ENCODE measurements around the gene KLRC4.

DNA sequence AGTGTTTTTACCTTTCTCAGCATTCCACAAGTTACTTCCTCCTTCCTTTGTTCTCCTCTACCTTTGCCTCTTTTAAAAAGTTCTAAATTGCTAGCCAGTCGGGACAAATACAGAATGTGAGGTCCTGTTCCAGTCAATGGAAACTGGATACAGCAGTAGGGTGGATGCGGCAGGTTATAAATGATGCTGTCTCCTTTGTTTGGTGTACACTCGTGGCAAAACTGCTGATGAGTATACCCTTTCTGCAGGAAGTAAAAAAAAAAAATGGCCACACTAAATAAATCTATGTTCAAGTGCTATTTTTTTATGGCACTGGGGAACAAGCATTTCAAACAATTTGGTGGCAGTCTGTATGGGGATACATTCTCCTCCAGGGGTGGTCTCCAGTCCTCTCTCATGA lies 47.2 kb downstream of the KLRC4 start:
- TF ChIP-seq POLR2AphosphoS5 (IDR thresholded peaks at IDR 0.05; ENCODE audit: insufficient read depth in 1 of 2, low read depth in 1 of 2) (peak in 1 of 2 donors; percentile 13), POLR2A (IDR thresholded peaks at IDR 0.05) (no peak)
- TF ChIP-seq, protein P1, sequence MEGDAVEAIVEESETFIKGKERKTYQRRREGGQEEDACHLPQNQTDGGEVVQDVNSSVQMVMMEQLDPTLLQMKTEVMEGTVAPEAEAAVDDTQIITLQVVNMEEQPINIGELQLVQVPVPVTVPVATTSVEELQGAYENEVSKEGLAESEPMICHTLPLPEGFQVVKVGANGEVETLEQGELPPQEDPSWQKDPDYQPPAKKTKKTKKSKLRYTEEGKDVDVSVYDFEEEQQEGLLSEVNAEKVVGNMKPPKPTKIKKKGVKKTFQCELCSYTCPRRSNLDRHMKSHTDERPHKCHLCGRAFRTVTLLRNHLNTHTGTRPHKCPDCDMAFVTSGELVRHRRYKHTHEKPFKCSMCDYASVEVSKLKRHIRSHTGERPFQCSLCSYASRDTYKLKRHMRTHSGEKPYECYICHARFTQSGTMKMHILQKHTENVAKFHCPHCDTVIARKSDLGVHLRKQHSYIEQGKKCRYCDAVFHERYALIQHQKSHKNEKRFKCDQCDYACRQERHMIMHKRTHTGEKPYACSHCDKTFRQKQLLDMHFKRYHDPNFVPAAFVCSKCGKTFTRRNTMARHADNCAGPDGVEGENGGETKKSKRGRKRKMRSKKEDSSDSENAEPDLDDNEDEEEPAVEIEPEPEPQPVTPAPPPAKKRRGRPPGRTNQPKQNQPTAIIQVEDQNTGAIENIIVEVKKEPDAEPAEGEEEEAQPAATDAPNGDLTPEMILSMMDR (IDR thresholded peaks at IDR 0.05) = no peak
